ENCODE data around the gene DSCAM.

Gene DSCAM

DNA sequence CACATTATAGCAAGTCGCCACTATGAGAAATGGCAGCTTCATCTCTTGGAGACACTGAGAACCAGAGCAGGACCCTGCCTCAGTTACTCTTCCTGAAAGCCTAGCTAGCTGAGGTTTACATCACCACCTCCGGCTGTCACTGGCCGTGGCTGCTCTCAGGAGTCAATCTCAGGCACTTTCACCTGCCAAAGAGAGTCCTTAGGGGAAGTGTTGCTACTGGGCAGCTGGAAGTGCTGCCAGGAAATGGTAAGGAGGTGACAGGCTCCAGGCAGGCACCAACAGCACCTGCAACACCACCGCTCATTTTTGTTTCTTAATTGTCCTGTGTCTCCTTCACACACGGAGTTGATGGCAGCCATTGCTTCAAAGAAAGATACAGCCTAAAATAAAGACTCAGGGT lies 92.5 kb downstream of the DSCAM start:
- H3K9me2 ChIP-seq (ENCODE audit: low read depth, low read length), result no peaks in the 10 kb centered on the region
- H3K9ac ChIP-seq (ENCODE audit: low read length), result no peak overlapping the region
- no peak overlapping the region for H2AFZ ChIP-seq (ENCODE audit: low read length)
- no peaks in the 10 kb centered on the region for H3F3A ChIP-seq (ENCODE audit: insufficient read depth, low read length)
- no peaks in the 10 kb centered on the region for H3K9me3 ChIP-seq (ENCODE audit: low read length)
- no peaks in the 10 kb centered on the region for H3K79me2 ChIP-seq (ENCODE audit: insufficient read depth, low read length)
- H3K36me3 ChIP-seq (ENCODE audit: insufficient read depth, low read length), result no peaks in the 10 kb centered on the region
- no peaks in the 10 kb centered on the region for H3K27me3 ChIP-seq (ENCODE audit: insufficient read depth, low read length)
- H3K27ac ChIP-seq (ENCODE audit: low read depth, low read length, poor library complexity, severe bottlenecking), result no peak overlapping the region
- H3K4me2 ChIP-seq (ENCODE audit: low read length), result no peak overlapping the region
- no peaks in the 10 kb centered on the region for H4K20me1 ChIP-seq (ENCODE audit: insufficient read depth, low read length)
- no peaks in the 10 kb centered on the region for H3K4me1 ChIP-seq (ENCODE audit: insufficient read depth, low read length, severe bottlenecking)
- H3K4me3 ChIP-seq (ENCODE audit: low read depth, low read length, poor library complexity, severe bottlenecking), result no peak overlapping the region
- TF ChIP-seq EZH2 (IDR thresholded peaks at IDR 0.05; ENCODE audit: borderline replicate concordance, low read length), result no peak
- TF ChIP-seq, protein P1, sequence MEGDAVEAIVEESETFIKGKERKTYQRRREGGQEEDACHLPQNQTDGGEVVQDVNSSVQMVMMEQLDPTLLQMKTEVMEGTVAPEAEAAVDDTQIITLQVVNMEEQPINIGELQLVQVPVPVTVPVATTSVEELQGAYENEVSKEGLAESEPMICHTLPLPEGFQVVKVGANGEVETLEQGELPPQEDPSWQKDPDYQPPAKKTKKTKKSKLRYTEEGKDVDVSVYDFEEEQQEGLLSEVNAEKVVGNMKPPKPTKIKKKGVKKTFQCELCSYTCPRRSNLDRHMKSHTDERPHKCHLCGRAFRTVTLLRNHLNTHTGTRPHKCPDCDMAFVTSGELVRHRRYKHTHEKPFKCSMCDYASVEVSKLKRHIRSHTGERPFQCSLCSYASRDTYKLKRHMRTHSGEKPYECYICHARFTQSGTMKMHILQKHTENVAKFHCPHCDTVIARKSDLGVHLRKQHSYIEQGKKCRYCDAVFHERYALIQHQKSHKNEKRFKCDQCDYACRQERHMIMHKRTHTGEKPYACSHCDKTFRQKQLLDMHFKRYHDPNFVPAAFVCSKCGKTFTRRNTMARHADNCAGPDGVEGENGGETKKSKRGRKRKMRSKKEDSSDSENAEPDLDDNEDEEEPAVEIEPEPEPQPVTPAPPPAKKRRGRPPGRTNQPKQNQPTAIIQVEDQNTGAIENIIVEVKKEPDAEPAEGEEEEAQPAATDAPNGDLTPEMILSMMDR (IDR thresholded peaks at IDR 0.05; ENCODE audit: low read length), result no peak

DNA sequence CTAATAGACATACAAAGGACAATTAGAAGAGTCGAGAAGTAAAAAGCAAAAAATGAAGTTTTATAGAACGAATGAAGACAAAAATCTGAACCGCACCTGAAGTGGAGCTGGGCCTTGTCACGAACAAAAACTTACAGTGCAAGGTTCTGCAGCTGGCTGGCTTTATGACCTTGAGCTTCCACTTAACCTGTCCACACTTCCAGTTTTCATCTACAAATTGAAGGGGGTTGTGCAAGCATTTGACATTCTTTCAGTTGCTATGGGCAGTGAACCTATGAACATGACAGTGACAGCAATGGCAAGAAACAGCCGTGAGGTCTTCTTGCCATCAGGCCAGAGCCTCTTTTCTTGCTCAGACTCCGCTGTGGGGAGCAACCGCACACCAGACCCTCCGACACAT lies 93.2 kb downstream of the DSCAM start:
- Histone ChIP-seq H3F3A (ENCODE audit: insufficient read depth, low read length) (no peaks in the 10 kb centered on the region), H3K4me1 (ENCODE audit: insufficient read depth, low read length, severe bottlenecking) (no peaks in the 10 kb centered on the region), H3K9me3 (ENCODE audit: low read length) (no peaks in the 10 kb centered on the region), H3K4me3 (ENCODE audit: low read depth, low read length, poor library complexity, severe bottlenecking) (no peak overlapping the region), H3K36me3 (ENCODE audit: insufficient read depth, low read length) (no peaks in the 10 kb centered on the region), H3K27ac (ENCODE audit: low read depth, low read length, poor library complexity, severe bottlenecking) (no peak overlapping the region), H4K20me1 (ENCODE audit: insufficient read depth, low read length) (no peaks in the 10 kb centered on the region), H3K79me2 (ENCODE audit: insufficient read depth, low read length) (no peaks in the 10 kb centered on the region), H3K27me3 (ENCODE audit: insufficient read depth, low read length) (no peaks in the 10 kb centered on the region), H3K4me2 (ENCODE audit: low read length) (no peak overlapping the region), H2AFZ (ENCODE audit: low read length) (no peak overlapping the region), H3K9ac (ENCODE audit: low read length) (no peak overlapping the region), H3K9me2 (ENCODE audit: low read depth, low read length) (no peaks in the 10 kb centered on the region)
- TF ChIP-seq, protein P1 (IDR thresholded peaks at IDR 0.05; ENCODE audit: low read length), result no peak
- no peak for TF ChIP-seq EZH2 (IDR thresholded peaks at IDR 0.05; ENCODE audit: borderline replicate concordance, low read length)

DNA sequence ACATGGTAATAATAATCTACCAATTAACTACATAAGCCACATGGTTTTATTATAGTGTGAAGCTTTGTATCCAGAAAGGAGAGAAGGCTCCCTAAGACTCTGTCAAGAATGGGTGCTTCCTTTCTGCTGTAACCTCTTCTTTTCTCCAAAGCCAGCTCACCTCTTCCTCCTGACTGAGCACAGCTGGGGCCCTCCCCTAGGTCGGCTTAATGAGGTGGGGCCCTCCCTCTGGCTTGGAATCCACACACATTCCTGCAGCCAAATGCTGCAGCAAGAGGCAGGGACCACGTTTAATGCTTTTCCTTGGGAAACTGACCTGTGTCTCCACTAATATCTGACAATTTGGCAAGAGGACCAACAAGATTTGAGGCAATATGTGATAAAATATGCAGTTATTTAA lies 94.8 kb downstream of the DSCAM start:
- H3K9me2 ChIP-seq (ENCODE audit: low read depth, low read length), result no peaks in the 10 kb centered on the region
- no peaks in the 10 kb centered on the region for H3F3A ChIP-seq (ENCODE audit: insufficient read depth, low read length)
- no peak overlapping the region for H2AFZ ChIP-seq (ENCODE audit: low read length)
- no peaks in the 10 kb centered on the region for H3K36me3 ChIP-seq (ENCODE audit: insufficient read depth, low read length)
- H3K4me3 ChIP-seq (ENCODE audit: low read depth, low read length, poor library complexity, severe bottlenecking), result no peak overlapping the region
- H3K9me3 ChIP-seq (ENCODE audit: low read length), result no peaks in the 10 kb centered on the region
- no peaks in the 10 kb centered on the region for H3K4me1 ChIP-seq (ENCODE audit: insufficient read depth, low read length, severe bottlenecking)
- no peaks in the 10 kb centered on the region for H3K27me3 ChIP-seq (ENCODE audit: insufficient read depth, low read length)
- TF ChIP-seq, protein P1 (IDR thresholded peaks at IDR 0.05; ENCODE audit: low read length), result no peak
- no peak overlapping the region for H3K4me2 ChIP-seq (ENCODE audit: low read length)
- no peaks in the 10 kb centered on the region for H3K79me2 ChIP-seq (ENCODE audit: insufficient read depth, low read length)
- no peak overlapping the region for H3K27ac ChIP-seq (ENCODE audit: low read depth, low read length, poor library complexity, severe bottlenecking)
- no peak overlapping the region for H3K9ac ChIP-seq (ENCODE audit: low read length)
- H4K20me1 ChIP-seq (ENCODE audit: insufficient read depth, low read length), result no peaks in the 10 kb centered on the region

Measured in OCI-LY1 (cell line).